ENCODE results near the gene SLC18A2. TPM values are rescaled to one million over a fixed set of nuclear protein-coding genes. Genes with fewer than 3 reads are reported as not detected.
"Not testable (repeated sequence)": the region's sequence is repeated elsewhere in the genome, so short reads cannot be mapped to it uniquely, and the experiment has no call there.

The SLC18A2 gene
- polyA plus RNA-seq, 4 donors, result 0.53 to 1.2 (median 0.91) TPM

DNA sequence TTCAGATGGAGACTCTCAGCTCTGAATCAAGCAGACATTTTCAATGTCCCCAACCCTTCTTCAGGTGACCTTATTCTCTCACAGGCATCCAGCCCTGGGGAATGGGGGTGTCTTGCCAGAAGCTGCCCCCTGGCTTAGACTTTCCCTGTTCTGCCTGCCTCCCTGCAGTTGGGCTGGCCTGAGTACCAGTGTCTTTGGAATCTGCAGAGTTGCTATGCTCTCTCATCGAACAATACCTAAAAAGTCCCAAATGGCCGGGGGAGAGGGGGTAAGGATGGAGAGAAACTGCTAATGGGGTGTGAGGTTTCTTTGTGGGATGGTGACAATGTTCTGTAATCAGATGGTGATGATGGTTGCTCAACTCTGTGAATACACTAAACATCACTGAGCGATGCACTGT lies 20.6 kb downstream of the SLC18A2 start:
- DNase-seq (ENCODE audit: low read depth in 4 of 4, low spot score in 3 of 4), result no peak

DNA sequence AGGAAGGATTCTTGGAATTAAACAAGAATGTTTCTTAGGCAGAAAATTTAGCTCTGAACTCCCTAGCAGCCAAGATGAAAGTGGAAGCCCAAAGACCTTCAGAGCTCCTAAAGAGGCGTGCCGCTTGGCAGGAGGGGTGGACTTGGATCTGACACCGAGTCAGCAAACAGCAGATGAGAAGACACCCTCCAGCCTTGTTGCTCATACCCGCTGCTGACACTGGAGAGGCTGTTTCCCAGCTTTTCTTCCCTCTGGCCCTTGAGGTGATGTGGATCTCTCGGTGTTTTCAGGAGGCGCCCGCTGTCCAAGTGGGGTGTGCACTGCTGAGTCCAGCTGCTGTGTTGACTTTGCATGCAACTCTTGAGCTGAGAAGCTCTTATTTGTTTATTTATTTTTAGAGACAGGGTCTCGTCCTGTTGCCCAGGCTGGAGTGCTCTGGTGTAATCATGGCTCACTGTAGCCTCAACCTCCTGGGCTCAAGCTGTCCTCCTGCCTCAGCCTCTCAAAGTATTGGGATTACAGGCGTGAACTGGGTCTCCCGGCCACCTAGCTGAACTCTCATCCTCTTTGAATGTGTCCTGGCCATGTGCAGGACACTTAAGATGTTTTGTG lies 21.5 kb downstream of the SLC18A2 start:
- no peak for DNase-seq (ENCODE audit: low read depth in 4 of 4, low spot score in 3 of 4)

DNA sequence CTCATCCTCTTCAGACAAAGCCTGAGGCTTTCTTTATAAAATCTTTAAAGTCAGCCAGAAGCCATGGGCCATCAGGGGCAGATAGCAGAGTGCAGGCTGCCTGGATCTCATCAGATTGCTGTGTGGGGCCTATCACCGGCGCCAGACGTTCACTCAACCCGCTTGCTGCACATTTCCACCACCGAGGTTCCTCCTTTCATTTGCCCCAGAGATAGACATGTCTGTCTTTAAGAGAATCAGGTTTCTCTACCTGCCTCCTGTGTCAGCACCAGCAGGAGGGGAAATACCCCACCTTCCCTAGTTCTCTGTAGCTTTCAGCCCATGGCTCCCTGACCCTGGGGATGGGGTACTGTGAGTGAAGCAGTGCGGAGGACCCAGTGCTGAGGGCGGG lies 22.0 kb downstream of the SLC18A2 start:
- DNase-seq (ENCODE audit: low read depth in 4 of 4, low spot score in 3 of 4), result no peak

DNA sequence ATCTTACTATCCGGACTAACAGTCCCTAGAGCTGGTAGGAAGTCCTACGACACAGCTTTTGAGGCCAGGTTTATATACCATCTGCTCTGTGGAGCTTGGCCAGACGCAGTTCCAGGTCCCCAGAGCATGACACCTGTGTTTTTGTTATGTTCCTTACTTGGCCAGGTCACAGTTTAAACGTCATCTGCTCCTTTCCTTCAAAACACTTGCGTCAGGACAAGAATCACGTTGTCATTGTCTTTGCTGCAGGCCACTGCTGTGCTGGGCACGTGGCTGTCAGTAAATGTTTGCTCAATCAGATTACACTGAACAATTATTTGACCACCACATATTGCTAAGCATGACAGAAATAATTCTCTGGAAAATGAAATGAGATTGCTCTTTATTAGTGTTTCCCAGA lies 23.9 kb downstream of the SLC18A2 start:
- no peak for DNase-seq (ENCODE audit: low read depth in 4 of 4, low spot score in 3 of 4)

DNA sequence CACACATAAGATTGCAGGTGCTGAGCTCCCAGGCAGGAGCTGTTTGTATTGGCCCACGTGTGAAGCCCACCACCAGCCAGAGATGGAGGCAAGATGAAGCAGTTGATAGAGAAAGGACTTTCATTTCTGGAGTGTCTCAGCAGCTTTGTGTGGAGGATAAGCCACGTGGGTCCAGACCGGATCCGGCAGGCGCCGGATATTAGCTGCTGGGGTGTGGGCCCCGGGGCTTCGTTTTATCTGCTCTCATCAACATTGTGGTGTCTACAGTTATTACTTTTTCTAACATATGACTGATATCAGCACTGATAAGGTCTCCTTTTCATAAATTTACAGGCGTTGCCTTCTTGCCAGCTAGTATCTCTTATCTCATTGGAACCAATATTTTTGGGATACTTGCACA lies 25.5 kb downstream of the SLC18A2 start:
- DNase-seq (ENCODE audit: low read depth in 4 of 4, low spot score in 3 of 4), result no peak

DNA sequence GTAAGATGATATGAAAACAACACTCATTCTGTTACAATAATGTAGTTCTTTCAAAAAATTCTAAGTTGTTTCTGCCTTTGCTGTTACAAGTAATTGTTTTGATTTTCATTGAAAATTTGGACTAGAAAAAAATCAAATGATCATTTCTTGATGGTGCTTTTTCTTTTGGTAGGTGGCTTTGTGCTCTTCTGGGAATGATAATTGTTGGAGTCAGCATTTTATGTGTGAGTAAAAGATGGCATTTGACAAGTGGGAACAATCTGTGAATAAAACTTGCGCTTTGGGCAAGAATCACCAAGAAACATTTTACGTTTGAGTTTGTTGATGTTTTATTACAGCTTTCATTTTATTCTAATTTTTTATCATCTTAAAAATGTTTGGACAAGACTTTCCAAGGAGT lies 25.9 kb downstream of the SLC18A2 start:
- no peak for DNase-seq (ENCODE audit: low read depth in 4 of 4, low spot score in 3 of 4)

DNA sequence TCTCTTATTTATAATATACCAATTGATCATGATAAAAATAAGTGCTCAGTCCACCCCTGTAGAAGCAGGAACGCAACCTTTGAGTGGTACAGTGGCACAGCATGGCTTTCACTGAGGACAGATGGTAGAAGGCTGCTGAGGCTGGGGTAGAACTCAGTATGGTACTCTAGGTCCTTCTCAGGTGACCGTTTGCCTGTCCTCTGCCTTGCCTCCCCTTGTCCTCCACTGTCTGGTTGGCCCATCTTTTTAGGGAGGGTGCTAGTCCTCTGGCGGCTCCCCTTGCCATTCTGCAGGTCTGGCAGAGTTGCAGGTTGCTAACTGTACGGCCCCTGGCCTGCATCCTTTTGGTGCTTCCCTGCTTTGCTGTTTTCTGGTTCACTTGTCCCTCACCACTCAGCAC lies 27.3 kb downstream of the SLC18A2 start:
- no peak for DNase-seq (ENCODE audit: low read depth in 4 of 4, low spot score in 3 of 4)

DNA sequence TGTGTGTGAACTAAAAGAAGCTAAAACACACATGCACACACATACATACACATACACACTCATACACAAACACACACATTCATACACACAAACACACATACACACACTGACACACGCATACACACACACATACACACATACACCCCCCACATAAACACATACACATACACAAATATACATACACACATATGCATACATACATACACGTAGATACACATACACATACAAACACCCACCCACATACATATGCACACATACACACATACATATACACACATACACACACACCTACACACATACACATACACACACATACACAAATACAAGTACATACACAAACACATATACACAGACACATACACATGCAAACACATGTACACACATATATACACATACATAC lies 28.0 kb downstream of the SLC18A2 start:
- no peak for DNase-seq (ENCODE audit: low read depth in 4 of 4, low spot score in 3 of 4)

DNA sequence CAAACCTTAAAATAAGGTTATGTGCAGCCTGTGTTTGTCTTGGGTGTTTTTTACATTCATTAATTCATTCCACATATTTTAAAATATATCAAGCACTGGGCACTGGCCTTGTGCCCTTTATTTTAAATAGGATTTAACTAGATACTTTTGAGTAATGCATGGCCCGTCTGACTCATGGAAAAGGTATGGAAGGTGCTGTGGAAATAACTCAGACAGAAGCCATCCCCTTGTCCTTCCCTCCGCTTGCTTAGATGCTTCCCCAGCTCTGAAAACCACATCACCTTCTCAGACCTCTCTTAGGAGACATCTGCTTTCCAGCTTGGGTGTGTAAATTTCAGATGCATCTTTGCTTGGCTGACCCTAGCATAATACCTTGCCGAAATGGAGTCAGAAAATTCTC lies 30.5 kb downstream of the SLC18A2 start:
- DNase-seq (ENCODE audit: low read depth in 4 of 4, low spot score in 3 of 4), result no peak

DNA sequence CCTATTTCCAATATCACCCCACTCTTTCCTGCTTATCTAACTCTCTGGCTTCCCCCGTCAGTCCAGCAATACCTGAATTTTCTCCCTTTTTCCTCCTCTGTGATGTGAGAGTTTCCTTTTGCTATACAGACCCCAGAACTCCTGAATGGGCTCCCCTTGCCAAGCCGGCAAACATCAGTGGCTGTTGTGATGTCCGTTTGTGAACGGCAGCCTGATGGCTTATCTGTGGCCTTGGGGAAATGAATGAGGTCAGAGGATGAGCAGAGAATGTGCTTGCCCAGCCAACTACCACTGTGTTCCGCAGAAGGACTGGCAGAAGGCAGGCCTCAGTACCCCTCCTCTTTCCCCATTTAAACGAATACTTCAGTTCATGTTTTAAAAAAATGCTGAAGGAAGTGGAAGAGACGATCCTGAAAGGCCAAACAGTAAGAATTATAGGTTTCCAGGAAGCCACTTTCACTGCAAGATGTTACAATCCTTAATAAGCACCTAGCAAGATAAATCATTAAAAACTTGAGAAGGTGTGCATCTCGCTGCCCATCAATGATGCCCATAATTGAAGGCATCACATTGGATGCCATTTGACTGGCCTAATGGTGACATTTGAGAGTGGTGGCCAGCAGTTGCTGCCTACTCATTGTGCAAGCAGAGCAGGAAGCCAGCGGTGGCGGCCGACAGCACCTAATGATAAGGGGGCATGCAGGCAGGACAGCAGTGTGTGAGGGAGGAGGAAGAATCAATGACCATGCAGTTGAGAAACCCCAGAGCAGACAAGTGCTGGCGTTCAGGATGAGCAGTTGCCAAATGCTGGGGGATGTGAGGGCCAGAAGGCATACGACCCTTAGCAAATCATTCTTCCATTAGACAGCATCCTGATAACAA lies 31.5 kb downstream of the SLC18A2 start:
- no peak for DNase-seq (ENCODE audit: low read depth in 4 of 4, low spot score in 3 of 4)

DNA sequence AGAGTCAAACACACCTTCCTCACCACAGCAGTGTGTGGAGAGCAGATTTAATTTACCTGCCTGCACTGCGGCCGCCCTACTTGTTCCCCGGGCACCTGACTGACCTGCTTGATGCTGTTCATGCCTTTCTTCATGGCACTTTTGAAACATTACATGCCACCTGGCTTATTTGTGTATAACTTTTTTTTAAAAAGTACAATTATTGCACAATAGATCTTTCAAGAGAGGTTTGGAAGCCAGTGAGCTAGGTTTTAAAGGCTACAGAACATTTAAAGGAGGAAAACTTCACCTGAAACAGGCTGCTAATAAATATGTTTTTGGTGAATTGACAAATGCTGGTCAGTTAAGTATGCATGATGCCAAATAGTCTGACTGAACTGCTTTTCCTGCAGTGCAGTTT lies 33.1 kb downstream of the SLC18A2 start:
- no peak for DNase-seq (ENCODE audit: low read depth in 4 of 4, low spot score in 3 of 4)

DNA sequence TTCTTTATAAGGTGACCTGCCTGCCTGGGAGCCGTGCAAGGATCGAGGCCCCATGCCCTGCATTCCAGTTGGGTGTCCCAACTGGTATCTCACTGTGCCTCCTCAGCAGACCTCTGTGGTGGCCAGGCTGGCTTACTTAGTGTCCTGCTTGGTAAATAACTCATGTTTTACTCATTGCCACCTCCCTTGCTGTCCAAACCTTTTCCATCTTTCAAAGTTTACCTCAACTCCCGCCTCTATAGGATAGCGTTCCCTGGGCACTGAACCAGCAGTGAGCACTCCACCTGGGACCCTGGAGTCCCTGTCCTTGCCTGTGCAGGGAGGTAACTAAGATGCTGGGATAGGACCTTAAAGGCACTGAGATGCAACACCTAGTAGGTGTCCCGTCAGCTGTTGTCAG lies 33.6 kb downstream of the SLC18A2 start:
- DNase-seq (ENCODE audit: low read depth in 4 of 4, low spot score in 3 of 4), result no peak

DNA sequence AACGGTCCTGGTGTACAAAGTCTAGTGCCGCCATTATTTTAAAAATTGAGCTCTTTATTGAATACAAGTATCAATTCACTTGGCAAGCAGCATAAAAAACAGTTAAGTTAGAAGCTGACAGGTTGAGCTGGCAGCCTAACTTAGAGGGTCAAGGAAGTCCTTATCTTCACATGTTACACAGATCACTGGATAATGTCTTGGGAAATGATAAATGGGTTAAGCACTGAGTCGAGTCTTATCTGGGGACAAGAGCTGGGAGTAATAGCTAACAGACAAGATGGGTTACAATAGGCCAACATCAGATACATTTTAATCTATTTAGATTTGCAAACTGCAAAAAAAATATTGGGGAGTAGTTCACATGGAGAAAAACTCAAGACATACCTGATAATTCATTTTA lies 34.2 kb downstream of the SLC18A2 start:
- no peak for DNase-seq (ENCODE audit: low read depth in 4 of 4, low spot score in 3 of 4)

DNA sequence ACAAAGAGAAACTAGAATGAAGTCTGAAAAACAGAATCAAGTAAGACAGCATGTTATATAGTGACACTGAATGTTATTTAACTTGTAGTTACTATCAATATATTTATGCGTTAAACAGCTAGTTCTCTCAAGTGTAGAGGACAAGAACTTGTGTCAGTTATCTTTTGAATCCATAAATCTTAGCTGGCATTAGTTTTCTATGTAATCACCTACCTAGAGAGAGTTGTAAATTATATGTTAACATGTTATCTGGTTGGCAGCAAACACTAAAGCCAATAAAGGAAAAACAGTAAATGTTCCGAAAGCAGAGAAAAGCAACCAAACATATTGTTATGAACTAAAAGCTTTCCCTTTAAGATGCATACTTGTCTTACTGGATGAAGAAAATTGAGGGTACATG lies 36.8 kb downstream of the SLC18A2 start:
- DNase-seq (ENCODE audit: low read depth in 4 of 4, low spot score in 3 of 4), result no peak

DNA sequence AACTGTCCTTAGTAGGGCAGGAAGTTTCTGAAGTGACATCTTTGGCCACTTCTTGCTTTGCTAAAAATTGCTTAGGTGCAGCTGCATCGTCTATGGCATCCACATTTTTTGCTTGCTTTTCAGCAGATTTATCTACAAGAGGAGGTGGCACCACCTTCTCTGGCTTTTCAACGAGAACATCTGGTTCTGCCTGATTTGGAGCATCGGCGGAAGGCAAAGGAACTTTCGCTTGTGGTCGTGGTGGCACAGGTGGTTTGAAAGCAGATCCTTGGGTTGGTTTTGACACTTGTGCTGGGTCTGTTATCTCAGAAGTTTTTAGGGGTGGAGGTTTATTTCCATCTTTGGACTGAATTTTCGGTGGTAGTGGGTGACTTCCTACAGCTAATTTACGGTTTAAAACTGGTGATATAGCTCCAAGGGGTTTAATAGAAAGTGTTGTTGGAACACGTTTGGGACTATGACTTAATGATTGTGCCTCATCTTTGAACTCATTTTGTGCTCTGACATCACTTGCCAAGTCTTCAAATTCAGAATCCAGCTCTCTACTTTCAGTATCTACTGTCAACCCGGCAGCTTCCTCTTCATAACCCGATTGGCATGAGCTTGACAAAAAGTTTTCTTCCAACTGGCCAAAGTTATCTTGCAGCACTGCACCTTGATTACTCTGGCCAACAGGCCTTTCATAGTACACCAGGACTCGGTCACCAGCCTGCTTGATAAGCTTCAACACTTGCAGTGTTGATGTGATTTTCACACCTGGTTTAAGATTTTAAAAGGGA lies 44.0 kb downstream of the SLC18A2 start:
- DNase-seq (ENCODE audit: low read depth in 4 of 4, low spot score in 3 of 4), result no peak

DNA sequence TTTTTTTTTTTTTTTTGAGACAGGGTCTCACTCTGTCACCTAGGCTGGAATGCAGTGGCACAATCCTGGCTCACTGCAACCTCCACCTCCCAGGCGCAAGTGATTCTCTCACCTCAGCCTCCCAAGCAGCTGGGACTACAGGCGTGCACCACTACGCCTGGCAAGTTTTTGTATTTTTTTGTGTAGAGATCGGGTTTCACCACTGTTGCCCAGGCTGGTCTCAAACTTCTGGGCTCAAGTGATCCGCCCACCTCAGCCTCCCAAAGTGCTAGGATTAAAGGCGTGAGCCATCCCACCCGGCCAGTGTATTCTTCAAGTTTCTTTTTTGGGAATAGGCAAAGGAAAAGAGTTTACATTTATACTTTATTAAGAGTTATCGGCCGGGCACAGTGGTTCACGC lies 50.0 kb downstream of the SLC18A2 start:
- not testable (repeated sequence) for DNase-seq (ENCODE audit: low read depth in 4 of 4, low spot score in 3 of 4)

DNA sequence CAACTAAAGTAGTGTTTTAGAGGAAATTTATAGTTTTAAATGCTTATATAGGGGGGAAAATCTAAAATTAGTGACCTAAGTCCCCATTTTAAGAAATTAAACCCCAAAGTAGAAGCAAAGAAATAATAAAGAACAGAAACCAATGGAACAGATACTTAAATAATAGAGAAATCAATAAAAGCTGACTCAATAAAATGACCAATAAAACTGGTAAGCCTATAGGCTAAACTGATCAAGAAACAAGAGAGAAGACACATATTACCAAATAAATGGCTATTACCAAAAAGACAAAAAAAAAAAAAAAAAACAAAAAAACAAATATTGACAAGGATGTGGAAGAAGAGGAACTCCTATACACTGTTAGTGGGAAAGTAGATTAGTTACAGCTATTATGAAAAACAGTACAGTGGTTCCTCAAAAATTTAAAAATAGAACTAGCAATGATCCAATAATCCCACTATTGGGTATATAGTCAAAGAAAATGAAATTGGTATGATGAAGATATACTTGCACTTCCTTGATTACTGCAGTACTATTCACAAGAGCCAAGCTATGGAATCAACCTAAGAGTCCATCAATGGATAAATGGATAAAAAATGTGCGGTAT lies 53.2 kb downstream of the SLC18A2 start:
- DNase-seq (ENCODE audit: low read depth in 4 of 4, low spot score in 3 of 4), result no peak

DNA sequence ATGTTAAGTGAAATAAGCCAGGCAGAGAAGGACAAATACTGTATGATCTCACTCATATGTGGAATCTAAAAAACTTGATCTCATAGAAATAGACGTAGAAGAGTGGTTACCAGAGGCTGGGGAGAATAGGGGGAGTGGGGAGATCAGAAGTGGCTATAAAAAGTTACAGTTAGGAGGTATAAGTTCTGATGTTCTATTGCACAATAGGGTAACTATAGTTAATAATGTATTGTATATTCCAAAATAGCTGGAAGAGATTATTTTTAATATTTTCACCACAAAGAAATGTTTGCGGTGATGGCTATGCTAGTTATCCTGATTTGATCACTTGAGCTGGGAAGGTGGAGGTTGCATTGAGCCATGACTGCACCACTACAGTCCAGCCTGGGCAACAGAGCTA lies 53.8 kb downstream of the SLC18A2 start:
- no peak for DNase-seq (ENCODE audit: low read depth in 4 of 4, low spot score in 3 of 4)

DNA sequence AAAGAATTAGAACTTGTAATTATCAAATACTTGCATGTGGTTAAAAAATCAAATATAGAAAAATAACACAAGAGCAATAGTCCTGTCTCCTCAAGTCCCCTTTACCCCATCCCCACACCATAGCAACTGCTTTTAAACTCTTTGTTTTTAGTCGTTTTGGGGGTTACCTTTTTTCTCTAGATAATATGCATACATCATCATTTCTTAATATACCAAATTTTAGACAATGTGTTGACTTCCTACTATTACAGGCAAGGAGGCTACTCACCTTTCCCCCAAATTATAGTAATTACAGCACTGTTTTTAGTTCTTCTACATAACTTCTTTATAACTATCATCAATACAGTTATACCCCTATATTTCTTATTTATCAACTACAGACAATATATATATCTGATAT lies 57.3 kb downstream of the SLC18A2 start:
- no peak for DNase-seq (ENCODE audit: low read depth in 4 of 4, low spot score in 3 of 4)

DNA sequence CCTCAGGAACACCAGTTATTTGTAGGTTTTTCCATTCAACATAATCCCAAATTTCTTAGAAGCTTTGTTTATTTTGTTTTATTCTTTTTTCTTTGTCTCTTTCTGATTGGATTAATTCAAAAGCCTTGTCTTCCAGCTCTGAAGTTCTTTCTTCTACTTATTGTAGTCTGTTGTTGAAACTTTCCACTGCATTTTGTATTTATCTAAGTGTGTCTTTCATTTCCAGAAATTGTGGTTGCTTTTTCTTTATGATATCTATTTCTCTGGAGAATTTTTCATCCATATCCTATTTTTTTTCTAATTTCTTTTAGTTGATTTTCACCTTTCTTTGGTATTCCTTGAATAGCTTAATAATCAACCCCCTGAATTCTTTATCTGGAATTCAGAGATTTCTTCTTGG lies 58.5 kb downstream of the SLC18A2 start:
- DNase-seq (ENCODE audit: low read depth in 4 of 4, low spot score in 3 of 4), result no peak

DNA sequence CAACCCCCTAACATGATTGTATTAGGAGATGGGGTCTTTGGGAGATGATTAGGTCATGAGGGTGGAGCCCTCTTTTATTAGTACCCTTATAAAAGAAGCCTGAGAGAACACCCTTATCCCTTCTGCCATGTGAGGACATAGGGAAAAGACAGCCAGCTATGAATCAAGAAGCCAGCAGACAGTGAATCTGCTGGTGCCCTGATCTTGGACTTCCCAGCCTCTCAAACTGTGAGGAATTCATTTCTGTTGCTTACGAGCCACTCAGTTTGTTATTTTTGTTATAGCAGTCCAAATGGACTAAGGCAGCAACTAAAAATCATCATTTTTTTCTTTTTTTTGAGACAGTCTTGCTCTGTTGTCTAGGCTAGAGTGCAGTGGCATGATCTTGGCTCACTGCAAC lies 59.8 kb downstream of the SLC18A2 start:
- no peak for DNase-seq (ENCODE audit: low read depth in 4 of 4, low spot score in 3 of 4)

Measured in left renal pelvis (tissue), 4 donors.